Measurements from ENCODE around the gene KIR2DL3.
"Not testable (repeated sequence)": the region's sequence is repeated elsewhere in the genome, so short reads cannot be mapped to it uniquely, and the experiment has no call there.

KIR2DL3 gene

DNA sequence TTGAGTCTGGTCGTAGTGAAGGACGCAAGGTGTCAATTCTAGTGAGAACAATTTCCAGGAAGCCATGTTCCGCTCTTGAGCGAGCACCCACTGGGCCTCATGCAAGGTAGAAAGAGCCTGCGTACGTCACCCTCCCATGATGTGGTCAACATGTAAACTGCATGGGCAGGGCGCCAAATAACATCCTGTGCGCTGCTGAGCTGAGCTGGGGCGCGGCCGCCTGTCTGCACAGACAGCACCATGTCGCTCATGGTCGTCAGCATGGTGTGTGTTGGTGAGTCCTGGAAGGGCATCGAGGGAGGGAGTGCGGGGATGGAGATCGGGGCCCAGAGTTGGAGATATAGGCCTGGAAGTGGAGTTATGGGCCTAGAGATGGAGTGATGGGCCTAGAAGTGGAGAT lies at the start of gene KIR2DL3:
KIR2DL3 (plus strand) TSS at position 208 of the 400 bp plus-strand sequence; CDS start at position 241, 33 bp downstream.
- DNase-seq (ENCODE audit: low read depth, low spot score); in situ Hi-C loops (cut with HindIII; ENCODE audit: low sequenced_read_pairs); H3K4me3 ChIP-seq (ENCODE audit: low read depth, low read length): not testable (repeated sequence)

GRCh38 chr19:54691582-54692297 lies 46.6 kb upstream of the KIR2DL3 start:
- in situ Hi-C loops (cut with HindIII; ENCODE audit: low sequenced_read_pairs) = no loop called here
- no peak overlapping the region for H3K4me3 ChIP-seq (ENCODE audit: low read depth, low read length)
- TF ChIP-seq CTCF (IDR thresholded peaks at IDR 0.05; ENCODE audit: low read depth, low read length) = no peak
- no peak for DNase-seq (ENCODE audit: low read depth, low spot score)

- in situ Hi-C loops (cut with HindIII; ENCODE audit: low sequenced_read_pairs) = no loop called here
- no peak overlapping the region for H3K4me3 ChIP-seq (ENCODE audit: low read depth, low read length)
- no peak for TF ChIP-seq CTCF (IDR thresholded peaks at IDR 0.05; ENCODE audit: low read depth, low read length)
- no peak for DNase-seq (ENCODE audit: low read depth, low spot score)
Observed at GRCh38 chr19:54692298-54692615, 46.1 kb upstream of the KIR2DL3 start.

DNA sequence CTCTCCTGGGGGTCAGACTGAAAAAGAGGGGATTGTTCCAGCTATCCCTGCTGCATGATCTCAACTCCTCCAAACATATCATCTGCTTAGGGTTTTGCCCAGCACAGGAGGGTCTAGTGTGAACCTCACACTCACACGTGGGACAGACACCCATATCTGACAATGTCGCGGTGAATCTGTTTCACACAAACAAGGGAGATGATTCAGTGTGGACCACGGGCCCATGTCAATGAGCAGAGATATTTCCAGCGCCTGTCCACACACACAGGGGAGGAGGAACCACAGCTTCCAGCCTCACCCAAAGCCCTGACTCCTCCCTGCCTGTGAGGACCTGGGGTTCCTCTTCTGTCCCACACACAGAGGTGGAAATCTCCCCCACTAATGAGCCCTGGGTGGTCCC lies 43.7 kb upstream of the KIR2DL3 start:
- no peak overlapping the region for H3K4me3 ChIP-seq (ENCODE audit: low read depth, low read length)
- in situ Hi-C loops (cut with HindIII; ENCODE audit: low sequenced_read_pairs) = no loop called here
- DNase-seq (ENCODE audit: low read depth, low spot score) = no peak
- TF ChIP-seq CTCF (IDR thresholded peaks at IDR 0.05; ENCODE audit: low read depth, low read length) = no peak

DNA sequence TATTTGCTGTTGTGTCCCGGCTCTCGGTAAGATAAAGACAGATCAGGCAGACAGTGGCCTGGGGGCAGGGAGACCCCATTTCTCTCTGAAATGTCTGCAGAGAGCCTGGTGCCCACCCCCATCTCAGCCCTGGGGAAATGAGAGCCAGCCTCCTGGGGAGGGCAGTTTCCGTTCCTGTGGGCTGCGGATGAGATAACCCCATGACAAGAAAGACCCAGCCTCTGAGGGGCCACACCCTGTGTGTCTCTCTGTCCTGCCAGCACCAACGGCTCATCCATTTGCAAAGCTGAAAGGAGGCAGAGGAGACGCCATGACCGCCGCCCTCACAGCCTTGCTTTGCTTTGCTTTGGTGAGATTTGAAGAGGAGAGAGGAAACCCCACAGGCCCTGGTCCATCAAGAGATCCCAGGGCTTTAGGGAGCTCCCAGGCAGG lies 42.2 kb upstream of the KIR2DL3 start:
- TF ChIP-seq CTCF (IDR thresholded peaks at IDR 0.05; ENCODE audit: low read depth, low read length) = no peak
- no peak overlapping the region for H3K4me3 ChIP-seq (ENCODE audit: low read depth, low read length)
- in situ Hi-C loops (cut with HindIII; ENCODE audit: low sequenced_read_pairs) = no loop called here
- DNase-seq (ENCODE audit: low read depth, low spot score) = no peak

GRCh38 chr19:54696766-54697165 lies 41.5 kb upstream of the KIR2DL3 start:
- no peak overlapping the region for H3K4me3 ChIP-seq (ENCODE audit: low read depth, low read length)
- TF ChIP-seq CTCF (IDR thresholded peaks at IDR 0.05; ENCODE audit: low read depth, low read length) = no peak
- in situ Hi-C loops (cut with HindIII; ENCODE audit: low sequenced_read_pairs) = no loop called here
- no peak for DNase-seq (ENCODE audit: low read depth, low spot score)

- H3K4me3 ChIP-seq (ENCODE audit: low read depth, low read length); in situ Hi-C loops (cut with HindIII; ENCODE audit: low sequenced_read_pairs); DNase-seq (ENCODE audit: low read depth, low spot score): not testable (repeated sequence)
Observed at GRCh38 chr19:54697716-54698115, 40.6 kb upstream of the KIR2DL3 start.

DNA sequence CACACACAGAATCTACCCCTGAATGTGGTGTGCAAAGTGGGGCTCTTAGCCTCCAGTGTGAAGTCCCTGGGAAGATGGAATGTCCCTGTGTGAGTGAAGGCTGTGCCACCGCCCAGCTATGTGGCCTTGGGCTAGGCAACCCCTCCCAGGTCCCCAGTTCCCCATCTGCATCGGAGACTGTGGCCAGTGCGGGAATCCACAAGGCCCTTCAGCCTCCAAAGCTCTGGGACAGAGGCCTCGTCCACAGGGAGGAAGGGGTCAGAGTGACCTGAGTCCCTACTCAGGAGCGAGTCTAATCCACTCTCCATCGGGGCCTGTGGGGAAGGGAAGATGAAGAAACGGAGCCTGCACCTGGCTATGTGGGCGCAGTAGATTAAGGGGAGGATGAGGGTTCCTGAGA lies 33.4 kb upstream of the KIR2DL3 start:
- TF ChIP-seq CTCF (IDR thresholded peaks at IDR 0.05; ENCODE audit: low read depth, low read length) = no peak
- no peak overlapping the region for H3K4me3 ChIP-seq (ENCODE audit: low read depth, low read length)
- DNase-seq (ENCODE audit: low read depth, low spot score) = no peak
- in situ Hi-C loops (cut with HindIII; ENCODE audit: low sequenced_read_pairs) = no loop called here

Measured in astrocyte of the spinal cord (primary cell).